Measurements from ENCODE around the gene COQ10A.

GRCh38 chr12:56261503-56262232 is 5.1 kb upstream of the COQ10A start:
- no peak for TF ChIP-seq POLR2AphosphoS5 (IDR thresholded peaks at IDR 0.05; ENCODE audit: low read depth, low read length)
- TF ChIP-seq TAF1 (IDR thresholded peaks at IDR 0.05; ENCODE audit: borderline replicate concordance, insufficient read depth, low read length) = no peak
- TF ChIP-seq REST (IDR thresholded peaks at IDR 0.05; ENCODE audit: insufficient read depth in 1 of 2, low read depth in 2 of 2, low read length in 2 of 2) = no peak
- no peak for TF ChIP-seq SIN3A (IDR thresholded peaks at IDR 0.05; ENCODE audit: borderline replicate concordance, insufficient read depth, low read length)

Data from PFSK-1 (cell line).